G401 (cell line): ENCODE results near the gene TTC19. TPM values are rescaled to one million over a fixed set of nuclear protein-coding genes. Genes with fewer than 3 reads are reported as not detected.
"Not testable (repeated sequence)": the region's sequence is repeated elsewhere in the genome, so short reads cannot be mapped to it uniquely, and the experiment has no call there.

Experiments used
- DNase-seq: peaks from one replicate; pipeline ENCODE4 v3.0.0-alpha.2; 2015; ENCODE audit warnings: low spot score
- in situ Hi-C: cut with HindIII; loops from 2 replicates; pipeline ENCODE4 v1.10.0; 2016; ENCODE audit warnings: low sequenced_read_pairs, mixed read lengths
- total RNA-seq: library from RNA; depleted of rRNA; stranded (reverse); fragments of >200 nt; shearing (Covaris generic); gene quantifications from 2 replicates; pipeline ENCODE4 v1.2.3, GENCODE V29; 2014

Gene TTC19
- total RNA-seq, 1 experiment from 2014 or later, result 27.4 TPM

GRCh38 chr17:16023881-16024280 is 24.3 kb downstream of the TTC19 start:
- in situ Hi-C loops, result no loop called here
- no peak for DNase-seq

- in situ Hi-C loops, result no loop called here
- no peak for DNase-seq
Observed at GRCh38 chr17:16025202-16025601, 25.6 kb downstream of the TTC19 start.

GRCh38 chr17:16026895-16027294 is 27.3 kb downstream of the TTC19 start:
- no peak for DNase-seq
- in situ Hi-C loops, result no loop called here

- no peak for DNase-seq
- in situ Hi-C loops, result no loop called here
Observed at GRCh38 chr17:16027708-16028584, 28.3 kb downstream of the TTC19 start.

GRCh38 chr17:16033729-16034349 is 34.2 kb downstream of the TTC19 start:
- DNase-seq, result no peak
- in situ Hi-C loops, result no loop called here

- DNase-seq, result no peak
- in situ Hi-C loops, result no loop called here
Observed at GRCh38 chr17:16036261-16036660, 36.6 kb downstream of the TTC19 start.

- no peak for DNase-seq
- in situ Hi-C loops, result no loop called here
Observed at GRCh38 chr17:16037636-16038035, 38.0 kb downstream of the TTC19 start.

GRCh38 chr17:16040710-16041251 is 41.2 kb downstream of the TTC19 start:
- in situ Hi-C loops, result no loop called here
- DNase-seq, result peak; percentile 61

GRCh38 chr17:16044487-16044886 is 44.9 kb downstream of the TTC19 start:
- in situ Hi-C loops, result no loop called here
- DNase-seq, result no peak

- in situ Hi-C loops, result no loop called here
Observed at GRCh38 chr17:16046966-16047365, 47.3 kb downstream of the TTC19 start.

GRCh38 chr17:16048811-16049449 is 49.3 kb downstream of the TTC19 start:
- in situ Hi-C loops, result no loop called here
- DNase-seq, result no peak

More at GRCh38 chr17:16046966-16047365, 47.3 kb downstream of the TTC19 start:
- no peak for DNase-seq

- no peak for DNase-seq
- in situ Hi-C loops, result no loop called here
Observed at GRCh38 chr17:16050844-16051243, 51.2 kb downstream of the TTC19 start.

GRCh38 chr17:16052486-16052885 is 52.9 kb downstream of the TTC19 start:
- DNase-seq, result no peak
- in situ Hi-C loops, result no loop called here

- in situ Hi-C loops, DNase-seq: not testable (repeated sequence)
Observed at GRCh38 chr17:16055139-16055538, 55.5 kb downstream of the TTC19 start.

GRCh38 chr17:16061631-16062030 is 62.0 kb downstream of the TTC19 start:
- in situ Hi-C loops, result no loop called here
- peak; percentile 22 for DNase-seq

GRCh38 chr17:16066125-16066524 is 66.5 kb downstream of the TTC19 start:
- in situ Hi-C loops, result no loop called here
- no peak for DNase-seq

- in situ Hi-C loops, result no loop called here
- no peak for DNase-seq
Observed at GRCh38 chr17:16068323-16068722, 68.7 kb downstream of the TTC19 start.

- no peak for DNase-seq
- in situ Hi-C loops, result no loop called here
Observed at GRCh38 chr17:16072031-16072430, 72.4 kb downstream of the TTC19 start.

GRCh38 chr17:16073845-16074244 is 74.2 kb downstream of the TTC19 start:
- in situ Hi-C loops, result no loop called here
- DNase-seq, result no peak

- in situ Hi-C loops, result no loop called here
- no peak for DNase-seq
Observed at GRCh38 chr17:16074423-16074822, 74.8 kb downstream of the TTC19 start.
